ENCODE results near the gene ZNF335.

DNA sequence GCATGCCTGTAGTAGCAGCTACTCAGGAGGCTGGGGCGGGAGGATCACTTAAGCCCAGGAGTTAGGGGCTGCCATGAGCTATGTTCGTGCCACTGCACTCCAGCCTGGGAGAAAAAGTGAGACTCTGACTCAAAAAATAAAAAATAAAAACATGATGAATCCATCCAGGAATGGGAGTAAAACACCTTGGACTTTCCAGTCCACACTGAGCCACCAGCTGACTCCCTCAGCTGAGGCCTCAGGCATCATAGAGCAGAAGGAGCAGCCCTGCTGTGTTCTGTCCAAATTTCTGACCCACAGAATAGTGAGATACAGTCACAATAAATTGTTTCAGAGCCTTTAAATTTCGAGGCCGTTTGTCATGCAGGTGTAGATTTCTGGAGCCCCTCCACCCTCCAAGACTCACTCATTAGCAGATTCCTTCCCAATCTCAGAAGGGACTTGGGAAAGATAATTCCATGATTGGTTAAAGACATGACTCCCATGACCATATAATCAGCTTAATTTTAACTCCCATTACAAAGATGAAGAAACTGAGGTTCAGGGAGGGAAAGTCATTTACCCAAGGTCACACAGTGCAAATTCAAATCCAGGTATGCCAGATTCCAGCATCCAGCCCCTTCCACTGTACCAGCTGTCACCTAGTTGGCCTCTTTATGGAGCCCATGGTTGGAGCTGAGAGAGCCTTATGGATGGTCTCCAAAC lies 27.7 kb upstream of the ZNF335 start:
- TF ChIP-seq, protein P1, sequence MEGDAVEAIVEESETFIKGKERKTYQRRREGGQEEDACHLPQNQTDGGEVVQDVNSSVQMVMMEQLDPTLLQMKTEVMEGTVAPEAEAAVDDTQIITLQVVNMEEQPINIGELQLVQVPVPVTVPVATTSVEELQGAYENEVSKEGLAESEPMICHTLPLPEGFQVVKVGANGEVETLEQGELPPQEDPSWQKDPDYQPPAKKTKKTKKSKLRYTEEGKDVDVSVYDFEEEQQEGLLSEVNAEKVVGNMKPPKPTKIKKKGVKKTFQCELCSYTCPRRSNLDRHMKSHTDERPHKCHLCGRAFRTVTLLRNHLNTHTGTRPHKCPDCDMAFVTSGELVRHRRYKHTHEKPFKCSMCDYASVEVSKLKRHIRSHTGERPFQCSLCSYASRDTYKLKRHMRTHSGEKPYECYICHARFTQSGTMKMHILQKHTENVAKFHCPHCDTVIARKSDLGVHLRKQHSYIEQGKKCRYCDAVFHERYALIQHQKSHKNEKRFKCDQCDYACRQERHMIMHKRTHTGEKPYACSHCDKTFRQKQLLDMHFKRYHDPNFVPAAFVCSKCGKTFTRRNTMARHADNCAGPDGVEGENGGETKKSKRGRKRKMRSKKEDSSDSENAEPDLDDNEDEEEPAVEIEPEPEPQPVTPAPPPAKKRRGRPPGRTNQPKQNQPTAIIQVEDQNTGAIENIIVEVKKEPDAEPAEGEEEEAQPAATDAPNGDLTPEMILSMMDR (IDR thresholded peaks at IDR 0.05), result no peak
- TF ChIP-seq ZFX (IDR thresholded peaks at IDR 0.05; ENCODE audit: borderline replicate concordance), result no peak
